Activated CD8-positive, alpha-beta memory T cell treated with anti-CD3 and anti-CD28 coated beads for 24 hours (primary cell): ENCODE results near the gene YTHDF2.
"Not testable (repeated sequence)": the region's sequence is repeated elsewhere in the genome, so short reads cannot be mapped to it uniquely, and the experiment has no call there.

Experiments
- DNase-seq: peaks from one replicate; pipeline ENCODE4 v3.0.0-alpha.2; 2020

Gene YTHDF2

DNA sequence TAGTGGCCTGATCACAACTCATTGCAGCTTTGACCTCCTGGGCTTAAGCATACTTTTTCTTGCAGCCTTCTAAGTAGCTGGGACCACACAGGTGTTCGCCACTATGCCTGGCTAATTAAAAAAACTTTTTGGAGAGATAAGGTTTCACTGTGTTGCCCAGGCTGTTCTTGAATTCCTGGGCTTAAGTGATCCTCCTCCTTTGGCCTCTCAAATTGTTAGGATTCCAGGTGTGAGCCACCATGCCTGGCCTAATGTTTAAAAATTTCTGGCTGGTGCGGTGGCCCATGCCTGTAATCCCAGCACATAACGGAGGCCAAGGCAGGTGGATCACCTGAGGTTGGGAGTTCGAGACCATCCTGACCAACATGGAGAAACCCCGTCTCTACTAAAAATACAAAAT lies 24.4 kb downstream of the YTHDF2 start:
- peak; percentile 28 for DNase-seq

DNA sequence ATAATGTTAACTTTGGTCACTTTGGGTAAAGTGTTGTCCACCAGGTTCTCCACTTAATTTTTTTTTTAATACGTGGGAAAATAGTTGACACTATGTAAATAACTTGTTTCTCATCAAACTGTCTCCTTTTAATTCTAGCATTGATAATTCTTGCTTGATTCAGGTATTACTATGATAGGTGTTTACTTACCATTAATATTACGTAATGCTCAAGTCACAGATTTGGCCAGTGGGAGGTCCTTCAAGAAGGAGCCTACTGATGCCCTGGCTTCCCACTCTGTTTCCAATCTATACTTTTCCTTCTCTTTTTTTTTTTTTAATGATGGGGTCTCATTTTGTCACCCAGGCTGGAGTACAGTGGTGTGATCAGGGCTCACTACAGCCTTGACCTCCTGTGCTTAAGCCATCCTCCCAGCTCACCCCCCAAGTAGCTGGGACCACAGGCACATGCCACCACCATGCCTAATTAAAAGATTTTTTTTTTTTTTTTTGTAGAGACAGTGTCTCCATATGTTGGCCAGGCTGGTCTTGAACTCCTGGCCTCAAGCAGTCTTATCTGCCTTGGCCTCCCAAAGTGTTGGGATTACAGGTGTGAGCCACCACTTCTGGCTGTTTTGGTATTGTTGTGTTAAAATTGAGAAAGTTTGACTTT lies 29.9 kb downstream of the YTHDF2 start:
- DNase-seq: no peak

DNA sequence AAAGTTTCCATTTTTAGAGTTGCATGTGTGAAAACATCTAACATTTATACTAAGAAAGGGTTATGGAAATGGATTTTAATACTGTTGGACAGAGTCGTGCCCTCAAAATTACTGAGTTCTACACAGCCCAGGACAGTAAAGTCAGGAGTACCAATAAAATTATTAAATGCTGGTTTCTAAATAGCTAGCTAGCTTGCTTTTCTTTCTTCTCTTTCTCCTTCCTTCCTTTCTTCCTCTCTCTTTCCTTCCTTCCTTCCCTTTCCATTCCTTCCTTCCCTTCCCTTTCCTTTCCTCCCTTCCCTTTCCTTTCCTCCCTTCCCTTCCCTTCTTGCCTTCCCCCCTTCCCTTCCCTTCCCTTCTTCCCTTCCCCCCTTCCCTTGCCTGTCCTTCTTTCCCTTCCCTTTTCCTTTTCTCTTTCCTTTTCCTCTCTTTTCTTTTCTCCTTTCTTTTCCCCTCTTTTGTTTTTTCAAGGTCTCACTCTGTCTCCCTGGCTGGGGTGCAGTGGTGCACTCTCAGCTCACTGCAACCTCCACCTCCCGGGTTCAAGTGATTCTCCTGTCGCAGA lies 33.9 kb downstream of the YTHDF2 start:
- DNase-seq: no peak

DNA sequence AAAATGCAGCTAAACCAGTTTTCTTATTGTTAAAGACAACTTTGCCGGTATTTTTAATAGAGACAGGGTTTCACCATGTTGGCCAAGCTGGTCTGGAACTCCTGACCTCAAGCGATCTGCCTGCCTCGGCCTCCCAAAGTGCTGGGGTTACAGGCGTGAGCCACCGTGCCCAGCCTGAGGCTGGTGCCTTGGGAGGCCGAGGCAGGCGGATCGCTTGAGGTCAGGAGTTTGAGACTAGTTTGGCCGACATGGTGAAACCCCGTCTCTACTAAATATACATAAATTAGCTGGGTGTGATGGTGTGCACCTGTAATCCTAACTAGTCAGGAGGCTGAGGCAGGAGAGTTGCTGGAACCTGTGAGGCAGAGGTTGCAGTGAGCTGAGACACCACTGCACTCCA lies 35.2 kb downstream of the YTHDF2 start:
- not testable (repeated sequence) for DNase-seq

DNA sequence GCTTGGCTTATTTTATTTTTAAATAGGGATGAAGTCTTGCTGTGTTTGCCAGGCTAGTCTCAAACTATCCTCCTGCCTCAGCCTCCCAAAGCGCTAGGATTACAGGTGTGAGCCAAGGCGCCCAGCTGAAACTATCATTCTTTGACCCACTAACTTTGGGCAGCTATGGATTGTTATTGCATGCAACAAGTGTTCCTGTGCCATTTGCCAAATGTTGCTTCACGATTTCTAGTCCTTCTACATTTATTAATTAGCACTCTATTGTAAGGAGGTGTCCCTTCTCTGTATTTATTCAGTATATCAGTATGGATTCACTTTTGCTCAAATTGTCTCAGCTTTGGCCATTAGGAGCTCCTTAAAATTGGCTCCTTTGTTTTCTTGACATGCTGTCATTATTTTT lies 36.4 kb downstream of the YTHDF2 start:
- DNase-seq: no peak

DNA sequence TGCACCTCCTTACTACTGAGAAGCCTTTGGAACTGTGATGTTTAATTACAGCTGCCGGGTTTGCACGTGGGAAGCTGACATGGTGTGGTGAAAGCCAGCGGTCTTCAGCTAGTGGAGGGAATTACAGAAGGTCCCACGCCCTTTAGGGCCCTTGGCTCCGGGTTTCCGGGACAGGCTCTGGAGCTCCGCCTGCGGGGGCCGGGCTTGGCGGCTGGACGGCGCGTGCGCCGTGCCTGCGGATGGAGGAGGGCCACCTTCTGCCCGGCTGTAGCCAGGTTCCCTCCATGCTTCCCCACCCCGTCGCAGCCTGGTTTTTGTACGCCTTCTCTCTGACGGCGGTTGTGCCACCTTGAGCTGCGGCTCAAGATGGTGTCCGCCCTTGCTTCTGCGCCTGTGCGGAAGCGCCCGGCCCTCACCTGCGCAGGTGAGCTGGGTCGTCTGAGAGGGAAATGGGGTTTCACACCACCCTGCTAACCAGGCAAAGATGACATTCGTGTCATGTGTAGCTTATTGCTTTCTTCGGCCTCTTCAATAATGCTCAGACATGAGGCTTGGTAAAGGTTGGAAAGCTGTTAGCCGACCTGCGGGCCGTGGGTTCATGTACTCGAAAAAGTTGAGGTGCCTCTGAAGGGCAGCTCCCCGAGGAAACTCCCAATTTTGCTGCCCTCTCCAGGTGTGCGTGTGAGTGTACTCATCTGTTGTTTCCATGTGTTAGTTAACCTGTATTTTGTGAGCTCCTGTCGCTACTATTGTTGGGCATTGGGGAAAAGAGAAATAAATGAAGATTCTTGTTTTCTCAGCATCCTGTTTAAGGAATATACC lies 38.6 kb downstream of the YTHDF2 start:
- peak; percentile 81 for DNase-seq

DNA sequence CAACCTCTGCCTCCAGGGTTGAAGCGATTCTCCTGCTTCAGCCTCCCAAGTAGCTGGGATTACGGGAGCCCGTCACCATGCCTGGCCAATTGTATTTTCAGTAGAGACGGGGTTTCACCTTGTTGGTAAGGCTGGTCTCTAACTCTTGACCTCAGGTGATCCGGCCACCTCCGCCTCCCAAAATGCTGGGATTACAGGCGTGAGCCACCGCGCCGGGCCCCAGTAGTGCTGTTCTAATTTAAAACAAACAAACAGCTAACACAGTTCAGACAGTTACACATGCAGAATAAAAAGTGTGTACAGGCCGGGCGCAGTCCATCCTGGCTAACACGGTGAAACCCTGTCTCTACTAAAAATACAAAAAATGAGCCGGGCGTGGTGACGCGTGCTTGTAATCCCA lies 39.6 kb downstream of the YTHDF2 start:
- DNase-seq: no peak

DNA sequence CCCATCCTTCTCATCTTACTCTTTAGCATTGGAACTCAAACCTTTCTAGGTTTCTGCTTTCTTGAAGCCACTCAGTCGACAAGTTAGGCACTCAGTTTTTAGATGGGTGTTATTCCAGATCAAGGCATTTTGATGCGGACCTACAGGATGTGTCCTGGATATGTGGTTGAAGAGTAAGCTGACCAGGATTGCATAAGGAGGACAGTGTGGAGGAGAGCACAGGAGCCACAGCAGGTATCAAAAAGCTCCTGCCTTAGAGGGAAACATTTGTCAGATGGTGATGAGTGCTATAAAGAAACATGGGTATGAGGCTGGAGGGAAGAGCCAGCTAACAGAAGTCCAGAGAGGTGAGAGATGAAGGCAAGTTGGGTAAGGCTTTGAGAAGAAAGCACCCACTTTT lies 41.3 kb downstream of the YTHDF2 start:
- DNase-seq: no peak

DNA sequence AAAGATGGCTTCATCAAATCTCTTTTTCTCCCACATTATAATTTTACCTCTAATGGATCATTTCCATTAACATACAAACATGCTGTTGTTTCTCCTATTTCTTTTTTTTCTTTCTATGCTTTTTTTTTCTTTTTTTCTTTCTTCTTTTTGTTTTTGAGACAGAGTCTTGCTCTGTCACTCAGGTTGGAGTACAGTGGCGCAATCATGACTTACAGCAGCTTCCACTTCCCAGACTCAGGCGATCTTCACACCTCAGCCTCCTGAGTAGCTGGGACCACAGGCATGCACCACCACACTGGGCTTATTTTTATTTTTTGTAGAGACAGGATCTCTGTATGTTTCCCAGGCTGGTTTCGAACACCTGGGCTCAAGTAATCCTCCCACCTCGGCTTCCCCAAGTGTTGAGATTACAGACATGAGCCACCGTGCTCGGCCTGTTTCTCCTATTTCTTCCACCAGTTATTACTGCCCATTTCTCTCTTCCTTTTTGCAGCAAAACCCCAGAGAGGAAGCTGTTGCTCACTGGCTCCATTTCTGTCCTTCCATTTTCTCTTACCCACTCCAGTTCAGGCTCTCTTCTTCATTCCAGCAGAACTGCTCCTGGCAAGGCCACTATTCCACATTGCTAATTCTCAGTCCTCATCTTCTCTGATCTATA lies 43.1 kb downstream of the YTHDF2 start:
- DNase-seq: no peak

DNA sequence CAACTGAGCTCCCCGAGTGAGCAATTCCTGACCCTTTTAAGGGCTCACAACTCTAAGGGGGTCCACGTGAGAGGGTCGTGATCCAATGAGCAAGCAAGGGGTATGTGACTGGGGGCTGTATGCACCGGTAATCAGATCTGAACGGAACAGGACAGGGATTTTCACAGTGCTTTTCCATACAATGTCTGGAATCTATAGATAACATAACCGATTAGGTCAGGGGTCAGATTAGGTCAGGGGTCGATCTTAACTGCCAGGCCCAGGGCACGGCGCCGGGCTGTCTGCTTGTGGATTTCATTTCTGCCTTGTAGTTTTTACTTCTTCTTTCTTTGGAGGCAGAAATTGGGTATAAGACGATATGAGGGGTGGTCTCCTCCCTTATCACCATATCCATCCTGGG lies 44.6 kb downstream of the YTHDF2 start:
- DNase-seq: no peak

DNA sequence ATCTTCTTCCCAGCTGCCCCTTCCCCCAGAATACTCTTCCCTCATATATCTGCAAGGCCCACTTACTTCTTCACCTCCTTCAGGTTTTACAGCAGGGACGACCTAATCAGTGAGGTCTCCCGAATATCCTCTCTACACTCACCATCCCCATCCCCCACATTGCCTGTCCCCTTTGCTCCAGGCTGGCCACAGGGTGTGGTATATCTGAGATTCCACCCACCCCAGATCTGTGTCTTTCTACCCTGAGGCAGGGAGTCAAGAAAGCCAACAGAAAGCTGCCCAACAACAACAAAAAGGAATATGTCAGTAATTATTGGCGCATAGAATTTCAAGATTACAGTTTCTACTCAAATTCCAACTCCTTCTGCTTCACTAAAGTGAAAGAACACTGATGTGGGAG lies 45.3 kb downstream of the YTHDF2 start:
- no peak for DNase-seq

DNA sequence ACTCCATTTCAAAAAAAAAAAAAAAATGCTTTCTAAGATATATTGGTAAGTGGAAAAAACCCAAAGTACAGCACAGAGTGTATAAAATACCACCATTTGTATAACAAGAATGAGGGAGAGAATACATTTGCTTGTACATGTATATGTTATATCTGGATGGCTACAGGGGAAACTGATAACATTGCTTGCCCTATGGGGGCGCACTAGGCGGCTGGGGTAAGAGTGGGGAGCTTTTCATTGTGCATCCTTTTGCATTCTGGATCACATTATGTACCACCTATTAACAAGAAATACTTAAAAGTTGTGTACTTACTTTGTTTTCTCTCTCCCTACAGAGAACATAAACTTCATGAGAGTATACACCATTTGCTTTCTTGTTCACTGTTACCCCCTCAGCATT lies 46.6 kb downstream of the YTHDF2 start:
- DNase-seq: no peak

DNA sequence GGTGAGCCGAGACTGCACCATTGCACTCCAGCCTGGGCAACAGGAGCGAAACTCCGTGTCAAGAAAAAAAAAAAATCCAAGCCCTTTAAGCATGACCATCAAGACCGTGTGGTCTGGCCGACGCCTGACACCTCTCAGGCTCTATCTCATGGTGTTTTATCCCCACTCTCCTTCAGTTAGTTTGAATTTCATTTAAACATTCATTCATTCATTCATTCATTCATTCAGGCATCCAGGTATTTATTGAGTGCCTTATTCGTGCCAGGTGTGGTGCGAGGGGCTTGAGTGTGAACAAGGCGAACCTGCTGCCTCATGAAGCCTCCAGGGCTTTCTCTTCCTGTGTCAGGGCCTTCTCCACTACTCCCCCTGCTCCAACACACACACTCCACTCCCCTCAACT lies 52.7 kb downstream of the YTHDF2 start:
- DNase-seq: no peak

DNA sequence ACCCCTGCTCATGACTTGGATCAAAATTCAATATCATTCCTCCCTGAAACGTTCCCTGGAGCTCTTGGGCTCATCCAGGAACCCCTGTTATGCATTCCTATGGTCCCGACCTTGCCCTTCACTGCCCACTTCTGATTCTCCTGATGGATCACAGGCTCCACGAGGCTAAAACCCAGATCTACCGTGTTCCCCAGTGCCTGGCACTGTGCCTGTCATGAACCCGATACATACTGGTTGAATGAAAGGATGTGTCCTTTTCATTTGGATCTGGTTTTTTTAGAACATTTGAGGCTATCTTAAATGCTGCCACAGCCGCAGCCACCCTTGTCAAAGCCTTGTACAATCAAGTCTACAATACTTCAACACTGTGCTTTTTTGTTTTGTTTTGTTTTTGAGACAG lies 53.1 kb downstream of the YTHDF2 start:
- DNase-seq: no peak

DNA sequence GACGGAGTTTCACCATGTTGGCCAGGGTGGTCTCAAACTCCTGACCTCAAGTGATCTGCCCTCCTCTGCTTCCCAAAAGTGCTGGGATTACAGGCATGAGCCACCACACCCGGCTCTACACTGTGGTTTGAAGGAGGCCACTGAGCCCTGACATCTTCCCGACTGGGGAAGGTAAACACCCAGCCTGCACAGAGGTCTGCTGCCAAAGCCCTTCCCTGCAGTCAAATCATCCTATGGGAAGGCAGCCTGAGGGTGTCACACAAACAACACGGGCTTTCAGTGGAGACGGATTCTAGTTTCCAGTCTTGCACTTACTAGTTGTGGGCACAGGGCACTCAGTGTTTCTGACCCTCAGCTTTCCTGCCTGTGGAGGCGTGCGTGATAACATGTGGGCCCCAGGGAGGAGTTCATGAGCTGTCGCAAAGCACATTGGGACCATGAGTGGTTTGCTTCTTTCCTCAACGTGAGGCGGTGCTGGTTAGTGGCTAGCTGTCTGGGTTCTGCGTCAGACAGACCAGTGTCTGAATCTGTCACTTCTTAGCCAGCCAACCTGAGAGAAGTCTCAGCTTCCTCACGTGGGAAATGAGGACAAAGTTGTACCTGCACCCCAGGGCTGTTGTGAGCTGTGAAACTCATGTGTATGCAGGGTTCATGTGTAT lies 53.8 kb downstream of the YTHDF2 start:
- DNase-seq: no peak

DNA sequence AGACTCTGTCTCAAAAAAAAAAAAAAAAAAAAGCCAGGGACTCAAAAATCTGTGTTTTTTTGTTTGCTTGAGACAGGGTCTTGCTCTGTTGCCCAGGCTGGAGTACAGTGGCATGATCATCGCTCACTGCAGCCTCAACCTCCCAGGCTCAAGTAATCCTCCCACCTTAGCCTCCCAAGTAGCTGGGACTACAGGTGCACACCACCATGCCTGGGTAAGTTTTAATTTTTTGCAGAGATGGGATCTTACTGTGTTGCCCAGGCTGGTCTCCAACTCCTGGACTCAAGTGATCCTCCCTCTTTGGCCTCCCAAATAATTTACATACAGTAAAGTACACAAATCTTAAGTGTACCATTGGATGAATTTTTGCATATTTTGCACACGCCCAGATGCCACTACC lies 55.2 kb downstream of the YTHDF2 start:
- DNase-seq: not testable (repeated sequence)

DNA sequence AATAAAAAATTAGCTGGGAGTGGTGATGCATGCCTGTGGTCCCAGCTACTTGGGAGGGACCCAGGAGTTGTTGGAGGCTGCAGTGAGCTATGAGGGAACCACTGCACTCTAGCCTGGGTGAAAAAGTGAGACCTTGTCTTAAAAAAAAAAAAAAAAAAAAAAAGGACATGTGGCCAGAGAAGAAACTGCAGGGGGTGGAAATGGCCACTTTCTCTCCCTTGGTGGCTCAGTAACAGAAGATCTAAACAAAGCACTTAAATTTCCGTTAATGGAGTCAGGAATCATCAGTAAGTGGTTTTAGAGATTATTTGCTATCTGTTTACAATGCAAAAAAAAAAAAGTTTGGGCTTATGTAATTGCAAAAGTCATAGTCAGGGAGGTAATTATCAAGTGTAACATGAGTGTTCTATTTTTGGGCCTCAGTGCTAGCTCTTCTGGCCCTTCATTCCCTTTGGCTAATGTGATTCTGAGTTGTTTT lies 55.9 kb downstream of the YTHDF2 start:
- no peak for DNase-seq

DNA sequence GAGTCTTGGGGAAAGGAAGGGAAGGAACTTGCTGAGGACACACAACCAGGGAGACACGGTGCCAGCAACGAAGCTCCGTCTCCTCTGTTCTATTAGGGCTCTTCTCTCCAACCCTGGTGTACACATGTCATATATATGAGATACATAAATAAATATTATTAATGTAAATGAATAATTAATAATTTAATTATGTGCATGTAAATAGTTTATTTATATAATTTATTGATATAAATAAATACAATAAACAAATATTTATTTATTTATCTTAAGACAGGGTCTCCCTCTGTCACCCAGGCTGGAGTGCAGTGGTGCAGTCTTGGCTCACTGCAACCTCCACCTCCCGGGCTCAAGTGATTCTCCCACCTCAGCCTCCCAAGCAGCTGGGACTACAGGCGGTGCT lies 57.8 kb downstream of the YTHDF2 start:
- DNase-seq: not testable (repeated sequence)

DNA sequence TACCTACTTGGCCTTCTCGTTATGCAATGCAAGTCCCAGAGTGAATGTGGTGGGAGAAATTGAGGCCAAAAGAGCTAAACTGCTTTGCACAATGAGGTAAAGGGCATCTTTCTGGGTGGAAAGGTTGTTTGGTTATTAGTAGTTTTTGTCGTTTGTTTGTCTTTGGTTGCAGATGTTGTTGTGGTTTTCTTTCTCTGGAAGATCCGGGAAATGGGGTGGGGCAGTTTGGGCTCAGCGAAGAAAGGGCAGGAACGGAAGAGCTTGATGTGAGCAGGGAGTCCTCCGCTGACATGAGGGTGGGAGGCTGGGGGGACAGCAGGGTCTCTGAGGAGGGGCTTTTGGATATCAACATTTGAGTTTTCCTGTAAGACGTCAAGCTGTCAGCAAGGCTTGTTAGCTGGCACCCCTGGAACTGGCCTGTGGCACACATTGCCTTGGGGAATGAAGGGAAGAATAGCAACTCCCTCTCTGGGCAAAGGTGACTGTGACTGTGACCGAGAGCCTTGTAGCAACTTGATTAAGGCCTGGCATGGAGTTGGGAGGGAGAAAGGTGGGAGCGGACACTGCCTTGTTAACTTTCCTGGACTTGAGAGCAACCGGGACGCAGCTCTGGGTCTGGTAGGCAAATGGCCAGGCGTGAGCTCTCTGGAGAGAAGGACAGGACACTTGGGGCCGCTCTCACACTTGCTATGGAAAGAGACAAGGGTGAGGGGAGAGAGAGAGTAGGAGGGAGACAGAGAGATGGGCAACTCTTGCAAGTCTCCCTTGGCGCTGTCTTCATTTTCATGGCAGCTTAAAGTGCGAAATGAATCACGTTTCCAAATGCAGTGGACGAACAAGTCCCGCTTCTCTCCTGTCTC lies 59.8 kb downstream of the YTHDF2 start:
- no peak for DNase-seq

DNA sequence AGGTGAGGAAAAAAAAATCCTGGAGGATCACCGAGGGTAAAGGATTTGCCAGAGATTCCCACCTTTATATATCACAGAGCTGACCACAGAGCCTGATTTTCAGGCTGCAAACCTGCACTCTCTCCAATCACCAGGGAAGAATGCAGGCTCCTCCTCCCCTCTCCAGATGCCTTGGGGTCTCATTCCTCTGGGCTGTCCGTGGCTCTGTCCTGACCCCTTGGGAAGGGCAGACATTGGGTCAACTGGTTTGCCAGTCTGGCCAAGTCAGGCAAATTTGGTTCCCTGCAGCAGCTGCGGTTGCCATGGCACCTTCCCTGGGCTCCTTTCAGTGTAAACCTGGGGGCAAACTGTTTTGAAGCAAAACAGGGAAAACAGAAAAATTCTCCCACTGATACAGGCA lies 63.6 kb downstream of the YTHDF2 start:
- DNase-seq: no peak

DNA sequence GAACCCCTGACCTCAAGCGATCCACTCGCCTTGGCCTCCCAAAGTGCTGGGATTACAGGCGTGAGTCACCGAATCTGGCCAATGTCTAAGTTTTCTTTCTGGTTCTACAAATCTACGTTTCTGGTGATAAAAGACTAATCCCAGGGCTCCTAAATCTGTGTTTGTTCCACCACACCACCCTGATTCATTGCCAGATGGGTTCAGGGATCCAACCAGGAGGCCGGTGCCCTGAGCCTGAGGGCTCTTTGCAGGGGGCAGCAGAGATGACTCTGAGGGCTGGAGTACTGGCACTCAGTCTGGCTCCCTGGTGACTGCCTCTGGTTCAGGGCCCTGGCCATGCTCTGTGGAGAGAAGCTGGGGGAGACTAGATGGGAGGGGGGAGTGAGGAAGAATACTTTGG lies 64.7 kb downstream of the YTHDF2 start:
- no peak for DNase-seq

DNA sequence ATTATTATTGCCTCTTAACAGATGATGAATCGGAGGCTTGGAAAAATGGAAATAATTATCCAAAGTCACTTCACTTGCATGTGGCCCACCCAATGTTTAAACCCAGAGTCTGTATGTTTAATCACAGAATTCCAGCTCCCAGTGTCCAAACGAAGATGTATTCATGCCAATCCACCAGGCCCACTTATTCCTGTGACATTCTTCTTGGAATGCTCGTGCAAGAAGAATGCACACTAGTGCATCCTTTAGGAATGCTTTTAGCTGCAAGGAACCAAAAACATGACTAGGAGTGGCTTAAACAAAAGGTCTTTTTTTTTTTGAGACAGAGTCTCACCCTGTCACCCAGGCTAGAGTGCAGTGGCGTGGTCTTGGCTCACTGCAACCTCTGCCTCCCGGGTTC lies 66.3 kb downstream of the YTHDF2 start:
- no peak for DNase-seq
